K562 (cell line): Measurements from ENCODE around the gene PANK2. TPM values are rescaled to one million over a fixed set of nuclear protein-coding genes. Genes with fewer than 3 reads are reported as not detected.

ENCODE experiments used
- BRD9 ChIP-seq: fragments of 450-650 bp; IDR thresholded peaks from 2 replicates; pipeline ENCODE4 v1.6.1; 2018; ENCODE audit warnings: low read depth; ENCODE audit not compliant: partially characterized antibody
- CHD4 ChIP-seq: fragments of 200-600 bp; sonication (generic); IDR thresholded peaks from 3 replicates; pipeline ENCODE4 v1.6.1; 2012; ENCODE audit warnings: low read depth, mild to moderate bottlenecking, mixed read lengths, low read length, inconsistent platforms; ENCODE audit not compliant: insufficient read depth, insufficient replicate concordance, poor library complexity, severe bottlenecking
- E2F8 ChIP-seq: fragments of 450-650 bp; IDR thresholded peaks from 2 replicates; pipeline ENCODE4 v1.7.1; 2018; ENCODE audit warnings: mild to moderate bottlenecking, low read depth; ENCODE audit not compliant: partially characterized antibody
- HMG20B ChIP-seq: fragments of 250-450 bp; sonication (Bioruptor Pico); IDR thresholded peaks from 2 replicates; pipeline ENCODE4 v1.5.0; 2021; ENCODE audit warnings: mild to moderate bottlenecking
- PATZ1 ChIP-seq: fragments of 250-450 bp; sonication (Bioruptor Pico); IDR thresholded peaks from 2 replicates; pipeline ENCODE4 v1.5.0; 2020; ENCODE audit warnings: mild to moderate bottlenecking, borderline replicate concordance
- PRMT5 ChIP-seq: sonication (generic); formaldehyde crosslinking; IDR thresholded peaks from 2 replicates; pipeline ENCODE4 v1.5.0; 2020; ENCODE audit warnings: missing genetic modification reagents
- U2AF1 ChIP-seq: fragments of 200-400 bp; formaldehyde crosslinking; optimal IDR thresholded peaks from 2 replicates; pipeline ENCODE3; 2017; ENCODE audit warnings: mild to moderate bottlenecking, low read depth, low read length, moderate library complexity
- UBTF ChIP-seq, 2 experiments: IDR thresholded peaks; 2 replicates each; pipeline ENCODE4 v1.6.1; 2012; ENCODE audit warnings: improper control_type of control experiment in 2 of 2, low read depth in 2 of 2, low read length in 2 of 2, borderline replicate concordance in 1 of 2
- ZBTB33 ChIP-seq: sonication (generic); formaldehyde crosslinking; IDR thresholded peaks from 2 replicates; pipeline ENCODE4 v1.8.1; 2023; ENCODE audit warnings: mild to moderate bottlenecking, missing genetic modification reagents
- ZFP36 ChIP-seq: fragments of 150-350 bp; IDR thresholded peaks from 2 replicates; pipeline ENCODE4 v1.6.1; 2018; ENCODE audit warnings: low read length, low read depth; ENCODE audit not compliant: partially characterized antibody
- polyA plus RNA-seq, 8 experiments: library from polyadenylated mRNA; depleted of rRNA in 4 of 8; stranded (reverse) in 5 of 8; unstranded in 3 of 8; fragments of >200 nt; fragmentation: Nextera tagmentation in 2 of 8; fragmentation: Illumina TruSeq in 1 of 8; extraction: Ambion mirVana in 2 of 8; extraction: Trizol in 1 of 8; gene quantifications; 2 replicates each; pipeline versions ENCODE4 v1.2.1 to v1.2.3, GENCODE V29; 2011 to 2014; ENCODE audit warnings: inconsistent platforms in 1 of 8, missing spikeins in 1 of 8
- total RNA-seq, 7 experiments: library from RNA; depleted of rRNA in 6 of 7; stranded (reverse); fragments of >200 nt in 6 of 7; fragmentation: Illumina TruSeq in 2 of 7; extraction: Trizol in 2 of 7; gene quantifications; 2 replicates each; pipeline versions ENCODE4 v1.2.1 to v1.2.3, GENCODE V29; 2011 to 2021; ENCODE audit warnings: low replicate concordance in 1 of 7

Gene PANK2
- total and polyA plus RNA-seq, 9 of the 15 experiments (the other 6 are each of a cell fraction or from before 2014, with no cell fraction given), result 14.9 to 43.5 (median 31.4) TPM

- TF ChIP-seq ZBTB33 (CRISPR knock-in tag) (no peak), U2AF1 (no peak), E2F8 (no peak), HMG20B (CRISPR knock-in tag) (no peak), PATZ1 (CRISPR knock-in tag) (no peak), CHD4 (no peak), PRMT5 (CRISPR knock-in tag) (no peak), UBTF (IDR thresholded peaks at IDR 0.05; ENCODE audit: borderline replicate concordance in 1 of 2, low read depth in 2 of 2, low read length in 2 of 2) (no peak), BRD9 (no peak), ZFP36 (no peak)
Measured at GRCh38 chr20:3861191-3861590, 28.0 kb upstream of the PANK2 start (continued).
